Activated CD8-positive, alpha-beta memory T cell treated with anti-CD3 and anti-CD28 coated beads for 36 hours (primary cell): Measurements from ENCODE around the gene NRP2. TPM values are rescaled to one million over a fixed set of nuclear protein-coding genes. Genes with fewer than 3 reads are reported as not detected.

Experiments used
- CTCF ChIA-PET: fragments of 350-600 bp; sonication (Branson Sonifier 250); formaldehyde crosslinking; loops from one replicate; lab custom pipeline; 2021; ENCODE audit warnings: antibody characterized with exemption; lab: Charles Lee
- POLR2A ChIA-PET: fragments of 350-600 bp; sonication (Branson Sonifier 250); formaldehyde crosslinking; loops from one replicate; lab custom pipeline; 2021; ENCODE audit warnings: antibody characterized with exemption; lab: Charles Lee
- total RNA-seq, 2 experiments: library from RNA; stranded (reverse); gene quantifications; one replicate each; pipeline ENCODE4 v1.2.3, GENCODE V29; 2021

NRP2 gene
- total RNA-seq, 2 experiments from 2014 or later = 0.82 to 0.93 TPM

GRCh38 chr2:205764270-205764746 is 82.0 kb downstream of the NRP2 start:
- CTCF ChIA-PET = no interaction called here
- POLR2A ChIA-PET = no interaction called here

GRCh38 chr2:205765151-205765550 is 82.8 kb downstream of the NRP2 start:
- ChIA-PET POLR2A (no interaction called here), CTCF (no interaction called here)

GRCh38 chr2:205766779-205767359 is 84.6 kb downstream of the NRP2 start:
- ChIA-PET POLR2A (no interaction called here), CTCF (no interaction called here)

GRCh38 chr2:205767617-205768016 is 85.3 kb downstream of the NRP2 start:
- POLR2A ChIA-PET = no interaction called here
- CTCF ChIA-PET = no interaction called here

- CTCF ChIA-PET = no interaction called here
- POLR2A ChIA-PET = no interaction called here
Measured at GRCh38 chr2:205768341-205768740, 86.0 kb downstream of the NRP2 start.

- POLR2A ChIA-PET = no interaction called here
- CTCF ChIA-PET = no interaction called here
Measured at GRCh38 chr2:205768815-205769494, 86.7 kb downstream of the NRP2 start.

GRCh38 chr2:205769495-205769850 is 87.2 kb downstream of the NRP2 start:
- CTCF ChIA-PET = no interaction called here
- POLR2A ChIA-PET = no interaction called here

GRCh38 chr2:205769879-205770278 is 87.6 kb downstream of the NRP2 start:
- POLR2A ChIA-PET = no interaction called here

GRCh38 chr2:205770577-205770976 is 88.3 kb downstream of the NRP2 start:
- POLR2A ChIA-PET = no interaction called here
- CTCF ChIA-PET = no interaction called here

More at GRCh38 chr2:205769879-205770278, 87.6 kb downstream of the NRP2 start:
- CTCF ChIA-PET = no interaction called here

- ChIA-PET CTCF (no interaction called here), POLR2A (no interaction called here)
Measured at GRCh38 chr2:205771031-205771430, 88.7 kb downstream of the NRP2 start.

GRCh38 chr2:205771666-205772065 is 89.4 kb downstream of the NRP2 start:
- CTCF ChIA-PET = no interaction called here

GRCh38 chr2:205772983-205773382 is 90.7 kb downstream of the NRP2 start:
- ChIA-PET CTCF (no interaction called here), POLR2A (no interaction called here)

More at GRCh38 chr2:205771666-205772065, 89.4 kb downstream of the NRP2 start:
- POLR2A ChIA-PET = no interaction called here

- CTCF ChIA-PET = interaction anchor here (0.6 kb wide), 2 partner anchors 69 to 123 kb away, joined by 3 to 4 read pairs; no protein-coding TSS in a partner anchor
- POLR2A ChIA-PET = no interaction called here
Measured at GRCh38 chr2:205773989-205774388, 91.7 kb downstream of the NRP2 start.

- ChIA-PET CTCF (no interaction called here), POLR2A (no interaction called here)
Measured at GRCh38 chr2:205775097-205775877, 93.0 kb downstream of the NRP2 start.

GRCh38 chr2:205776139-205776538 is 93.8 kb downstream of the NRP2 start:
- ChIA-PET POLR2A (no interaction called here), CTCF (interaction anchor here (1.0 kb wide), 1 partner anchor 168 kb away, joined by 4 read pairs; no protein-coding TSS in a partner anchor)

GRCh38 chr2:205776720-205777119 is 94.4 kb downstream of the NRP2 start:
- POLR2A ChIA-PET = no interaction called here
- CTCF ChIA-PET = interaction anchor here (1.0 kb wide), 1 partner anchor 168 kb away, joined by 4 read pairs; no protein-coding TSS in a partner anchor

- CTCF ChIA-PET = interaction anchor here (0.7 to 0.8 kb wide), 2 partner anchors 106 to 141 kb away, joined by 3 read pairs; no protein-coding TSS in a partner anchor
- POLR2A ChIA-PET = no interaction called here
Measured at GRCh38 chr2:205778356-205778755, 96.1 kb downstream of the NRP2 start.

- ChIA-PET CTCF (no interaction called here), POLR2A (no interaction called here)
Measured at GRCh38 chr2:205780645-205781044, 98.3 kb downstream of the NRP2 start.

GRCh38 chr2:205781244-205781931 is 99.1 kb downstream of the NRP2 start:
- ChIA-PET POLR2A (no interaction called here), CTCF (no interaction called here)

- ChIA-PET CTCF (no interaction called here), POLR2A (no interaction called here)
Measured at GRCh38 chr2:205782941-205783340, 100.6 kb downstream of the NRP2 start.
